C4-2B (cell line): Measurements from ENCODE around the gene NOVA2.
A peak's percentile ranks its signal among the peaks of the same experiment; 100 is the strongest.

ENCODE experiments used
- H3K27ac ChIP-seq: fragments of 450-650 bp; 2 replicates; pipeline ENCODE4 v1.5.1; 2017
- CTCF ChIP-seq: fragments of 450-650 bp; conservative IDR thresholded peaks from 2 replicates; pipeline ENCODE4 v1.5.1; 2017; ENCODE audit warnings: mild to moderate bottlenecking
- ZFX ChIP-seq: fragments of 450-650 bp; IDR thresholded peaks from 2 replicates; pipeline ENCODE4 v1.6.1; 2017

Gene NOVA2

GRCh38 chr19:45887200-45887710 is 86.4 kb downstream of the NOVA2 start:
- TF ChIP-seq ZFX (no peak), CTCF (no peak)
- peak overlapping the region; percentile 93 for H3K27ac ChIP-seq

GRCh38 chr19:45886427-45887199 is 87.1 kb downstream of the NOVA2 start:
- H3K27ac ChIP-seq, result peak overlapping the region; percentile 93
- TF ChIP-seq CTCF (no peak), ZFX (0 out of 2 replicates have a peak, but pooled peaks have one; percentile 27)

DNA sequence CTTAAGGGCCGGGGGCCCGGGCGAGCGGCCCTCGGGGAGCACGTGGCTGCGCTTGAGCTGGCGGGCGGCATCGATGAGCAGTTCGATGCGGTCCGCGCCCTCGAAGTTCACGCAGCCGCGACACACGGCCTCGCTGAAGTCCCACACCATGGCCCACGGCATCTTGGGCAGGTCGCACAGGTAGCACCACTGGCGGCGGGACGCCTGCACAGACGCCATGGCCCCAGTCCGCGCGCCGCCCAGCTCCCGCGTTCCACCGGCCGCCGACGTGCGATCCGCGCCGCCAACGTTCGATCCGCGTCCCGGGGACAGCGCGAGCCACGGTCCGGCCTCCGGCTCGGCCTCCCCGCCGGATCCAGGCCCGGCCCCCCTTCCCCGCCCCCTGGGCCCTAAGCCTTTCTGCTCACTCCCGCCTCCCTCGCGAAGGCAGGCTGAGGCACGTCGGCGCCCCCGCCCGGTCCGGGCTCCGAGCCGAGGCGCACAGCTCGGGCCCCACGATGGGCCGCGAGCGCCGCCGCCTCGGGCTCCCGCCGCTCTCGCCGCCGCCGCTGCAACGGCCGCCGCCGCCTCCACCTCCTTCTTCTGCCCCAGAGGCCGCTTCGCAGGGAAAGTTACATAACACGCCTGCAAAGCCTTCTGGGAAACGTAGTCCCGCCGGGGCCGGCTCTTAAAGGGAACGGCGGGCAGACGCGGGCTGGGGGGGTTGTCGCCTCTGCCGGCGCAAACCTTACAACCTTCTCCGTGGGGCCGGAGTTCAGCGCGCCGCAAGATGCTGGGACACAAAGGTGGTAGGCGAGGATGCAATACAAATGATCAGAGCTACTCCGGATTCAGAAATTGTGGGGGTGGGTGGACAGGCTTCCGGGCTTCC is 87.9 kb downstream of the NOVA2 start, which contains the start of gene IRF2BP1:
TSS of gene IRF2BP1 (minus strand) at position 586 of the 871 bp plus-strand sequence. CDS start at position 219, 367 bp downstream.
- peak within 1 kb of the TSS; percentile 93 for H3K27ac ChIP-seq
- TF ChIP-seq ZFX, result peak; percentile 78
- TF ChIP-seq CTCF, result no peak

GRCh38 chr19:45884682-45885555 is 88.7 kb downstream of the NOVA2 start:
- H3K27ac ChIP-seq, result peak overlapping the region; percentile 93
- TF ChIP-seq CTCF (no peak), ZFX (no peak)

DNA sequence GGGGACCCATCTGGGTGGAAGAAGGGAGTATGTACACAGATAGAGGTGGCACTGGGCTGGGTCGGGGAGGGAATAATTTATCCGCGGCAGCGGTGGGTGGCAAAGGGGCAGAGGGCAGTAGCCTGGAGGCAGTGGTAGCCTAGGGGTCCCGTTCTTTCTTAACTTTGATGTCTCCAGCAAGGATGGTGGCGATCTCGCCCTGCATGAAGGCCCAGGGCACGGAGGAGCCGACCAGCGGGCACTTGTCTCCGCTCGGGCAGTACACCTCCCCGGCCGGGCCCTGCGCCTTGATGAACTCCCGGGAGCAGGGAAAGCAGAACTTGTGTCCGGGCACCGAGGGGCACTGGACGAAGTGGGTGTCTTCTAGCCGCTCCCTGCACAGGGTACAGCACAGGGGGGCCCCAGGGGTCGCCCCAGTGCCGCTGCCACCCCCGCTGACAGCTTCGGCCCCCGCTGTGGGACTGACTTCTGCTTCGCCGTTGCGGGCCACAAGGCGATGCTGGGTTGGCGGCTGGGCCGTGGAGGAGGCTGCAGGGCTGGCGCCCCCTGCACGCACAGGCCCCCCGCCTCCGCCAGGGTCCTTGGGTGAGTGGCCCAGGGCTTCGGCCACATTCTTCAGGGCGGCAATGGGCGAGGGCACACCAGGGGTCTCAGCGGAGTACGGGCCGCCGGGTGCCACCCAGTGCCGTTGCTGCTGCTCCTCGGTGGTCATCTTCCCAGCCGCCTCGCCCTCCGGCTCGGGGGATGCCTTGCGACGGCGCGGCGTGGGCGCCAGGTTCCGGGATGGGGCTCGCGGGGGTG is 89.6 kb downstream of the NOVA2 start:
- no peak for TF ChIP-seq ZFX
- TF ChIP-seq CTCF, result no peak
- H3K27ac ChIP-seq, result peak overlapping the region; percentile 89; the same call in 1 of the 2 replicates
